ENCODE measurements around the gene GPBAR1. TPM values are rescaled to one million over a fixed set of nuclear protein-coding genes. Genes with fewer than 3 reads are reported as not detected.
A peak's percentile ranks its signal among the peaks of the same experiment; 100 is the strongest.

Gene GPBAR1
- total and polyA plus RNA-seq, 12 donors = 0.36 to 3.7 (median 1.5) TPM

DNA sequence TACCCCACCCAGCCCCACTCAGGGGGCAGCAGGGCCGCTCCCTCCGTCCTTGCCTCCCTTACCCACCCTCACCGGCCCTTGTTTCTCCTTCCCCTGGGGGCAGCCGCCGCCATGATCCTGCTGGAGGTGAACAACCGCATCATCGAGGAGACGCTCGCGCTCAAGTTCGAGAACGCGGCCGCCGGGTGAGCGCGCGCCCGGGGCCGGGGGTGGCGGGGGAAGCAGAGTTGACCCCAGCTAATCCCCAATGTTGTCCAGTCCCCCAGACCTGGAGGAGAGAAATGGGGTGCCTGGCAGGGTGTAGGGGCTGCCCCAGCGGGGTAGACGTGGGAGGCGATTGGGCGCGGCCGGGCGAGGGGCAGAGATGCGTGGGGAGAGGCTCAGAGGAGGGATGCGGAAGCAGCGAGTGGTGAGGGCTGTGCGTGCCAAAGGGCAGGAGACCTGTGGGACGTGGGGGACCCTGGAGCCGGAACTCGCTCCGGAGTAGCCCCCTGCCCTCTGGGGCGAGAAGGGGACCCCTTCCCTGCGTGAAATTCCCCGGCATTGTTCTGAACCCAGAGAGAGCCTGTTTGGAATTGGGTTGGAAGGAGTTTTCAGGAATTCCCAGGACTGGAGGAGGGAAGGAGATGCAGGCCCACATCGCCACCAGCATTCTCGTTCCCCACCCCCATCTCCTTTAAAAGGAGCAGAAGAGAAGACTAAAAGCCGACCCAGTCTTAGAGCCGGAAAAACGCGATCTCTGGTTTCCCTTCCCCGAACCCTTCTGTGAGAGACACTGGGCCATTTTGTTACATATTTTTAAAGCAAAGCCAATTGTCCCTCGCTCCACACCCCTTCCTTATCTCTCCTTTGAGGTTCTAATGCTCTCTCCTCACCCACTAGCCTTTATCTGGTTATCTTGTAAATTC is 43.2 kb upstream of the GPBAR1 start:
- peaks cover 11 to 61% (median 52%) of the 10 kb centered on the region in 9 donors for H3K4me1 ChIP-seq
- H3K9me3 ChIP-seq = no peaks in the 10 kb centered on the region
- TF ChIP-seq, protein P1, sequence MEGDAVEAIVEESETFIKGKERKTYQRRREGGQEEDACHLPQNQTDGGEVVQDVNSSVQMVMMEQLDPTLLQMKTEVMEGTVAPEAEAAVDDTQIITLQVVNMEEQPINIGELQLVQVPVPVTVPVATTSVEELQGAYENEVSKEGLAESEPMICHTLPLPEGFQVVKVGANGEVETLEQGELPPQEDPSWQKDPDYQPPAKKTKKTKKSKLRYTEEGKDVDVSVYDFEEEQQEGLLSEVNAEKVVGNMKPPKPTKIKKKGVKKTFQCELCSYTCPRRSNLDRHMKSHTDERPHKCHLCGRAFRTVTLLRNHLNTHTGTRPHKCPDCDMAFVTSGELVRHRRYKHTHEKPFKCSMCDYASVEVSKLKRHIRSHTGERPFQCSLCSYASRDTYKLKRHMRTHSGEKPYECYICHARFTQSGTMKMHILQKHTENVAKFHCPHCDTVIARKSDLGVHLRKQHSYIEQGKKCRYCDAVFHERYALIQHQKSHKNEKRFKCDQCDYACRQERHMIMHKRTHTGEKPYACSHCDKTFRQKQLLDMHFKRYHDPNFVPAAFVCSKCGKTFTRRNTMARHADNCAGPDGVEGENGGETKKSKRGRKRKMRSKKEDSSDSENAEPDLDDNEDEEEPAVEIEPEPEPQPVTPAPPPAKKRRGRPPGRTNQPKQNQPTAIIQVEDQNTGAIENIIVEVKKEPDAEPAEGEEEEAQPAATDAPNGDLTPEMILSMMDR (IDR thresholded peaks at IDR 0.05) = no peak
- intact Hi-C loops (cut with DNase I) = loop anchor here in 7 of 10 donors (2.0 to 5.0 kb wide), 6 partner anchors 31 to 75 kb away; partner anchors contain the start of genes AAMP (in 2 of the 7), PNKD (in 2 of the 7), GPBAR1 (in 1 of the 7) and TMBIM1 (in 1 of the 7)
- H3K27ac ChIP-seq = peak overlapping the region; percentile 58 to 99 (median 94)
- 1% methylated on average over 46 to 47 of the region's 47 CpGs for WGBS, 2 donors
- DNase-seq (peak; percentile 58 to 61), ATAC-seq (peak; percentile 39 to 78 (median 64))
- no peaks in the 10 kb centered on the region for H3K27me3 ChIP-seq
- H3K4me3 ChIP-seq = peak overlapping the region; percentile 78 to 97 (median 94)
- peaks cover 0 to 37% (median 0%) of the 10 kb centered on the region in 9 donors for H3K36me3 ChIP-seq

DNA sequence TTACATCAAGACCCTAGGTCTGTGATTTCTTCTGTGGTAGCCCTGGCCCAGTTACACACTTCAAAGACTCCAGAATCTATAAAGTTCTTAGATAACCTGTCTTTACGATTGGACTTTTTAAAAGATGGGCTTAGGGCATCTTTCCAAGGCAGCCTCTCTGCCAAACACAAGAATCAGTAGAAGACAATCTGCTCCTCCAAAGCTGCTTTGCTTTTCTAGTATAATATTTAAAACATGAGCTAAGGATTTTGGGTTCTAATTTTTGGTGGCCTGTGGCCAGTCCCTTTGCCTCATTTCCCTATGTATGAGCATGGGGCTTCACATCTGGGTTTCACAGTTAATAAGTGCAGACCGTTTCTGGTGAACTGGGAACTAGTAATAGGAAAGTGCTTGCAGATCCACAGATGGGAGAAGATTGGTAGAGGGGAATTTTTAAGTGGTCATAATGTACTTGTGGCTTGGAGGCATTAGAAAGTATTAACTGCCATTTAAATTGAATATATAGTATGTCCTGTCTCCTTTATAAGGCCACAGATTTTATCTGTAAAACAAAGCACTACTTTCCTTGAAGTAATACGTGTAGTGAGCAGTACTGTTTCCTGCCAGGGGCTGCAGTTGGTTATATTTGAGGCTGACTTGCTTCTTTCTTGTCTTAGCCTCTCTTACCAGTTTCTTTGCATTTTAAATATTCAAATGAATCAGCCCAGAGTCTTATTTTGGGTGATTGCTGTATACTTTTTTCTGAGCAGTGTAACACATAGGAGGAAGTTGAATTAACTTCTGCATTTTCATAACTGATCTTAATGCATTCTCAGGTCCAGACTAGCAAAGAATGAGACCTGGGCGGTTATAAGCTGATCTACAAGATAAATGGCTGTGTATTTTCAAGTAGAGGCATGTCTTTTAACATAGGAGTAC is 42.3 kb upstream of the GPBAR1 start:
- WGBS, 2 donors = 12 to 21% methylated on average over 4 of the region's 4 CpGs
- ATAC-seq (no peak), DNase-seq (no peak)
- TF ChIP-seq, protein P1 (IDR thresholded peaks at IDR 0.05) = no peak
- Histone ChIP-seq H3K4me1 (peaks cover 11 to 70% (median 61%) of the 10 kb centered on the region in 9 donors), H3K36me3 (peaks cover 0 to 46% (median 0%) of the 10 kb centered on the region in 9 donors), H3K4me3 (peak overlapping the region; percentile 78 to 97 (median 94)), H3K9me3 (no peaks in the 10 kb centered on the region), H3K27me3 (no peaks in the 10 kb centered on the region), H3K27ac (peak overlapping the region in 9 of 10 donors; percentile 93 to 99 (median 94))
- intact Hi-C loops (cut with DNase I) = loop anchor here in 6 of 10 donors (5.0 kb wide), 3 partner anchors 39 to 49 kb away; partner anchors contain the start of gene GPBAR1 (in 1 of the 6)

GRCh38 chr2:218219934-218220333 is 40.9 kb upstream of the GPBAR1 start:
- TF ChIP-seq, protein P1 (IDR thresholded peaks at IDR 0.05) = no peak
- intact Hi-C loops (cut with DNase I) = loop anchor here in 7 of 10 donors (5.0 kb wide), 3 partner anchors 37 to 47 kb away; partner anchors contain the start of gene GPBAR1 (in 1 of the 7)
- H3K9me3 ChIP-seq = no peaks in the 10 kb centered on the region
- DNase-seq (no peak), ATAC-seq (no peak)
- H3K36me3 ChIP-seq = peaks cover 0 to 60% (median 6%) of the 10 kb centered on the region in 9 donors
- peak overlapping the region in 6 of 10 donors; percentile 3 to 97 (median 96) for H3K4me3 ChIP-seq
- H3K4me1 ChIP-seq = peaks cover 11 to 77% (median 69%) of the 10 kb centered on the region in 9 donors
- peak overlapping the region in 4 of 10 donors; percentile 13 to 99 (median 96) for H3K27ac ChIP-seq
- 51 to 60% methylated on average over 2 of the region's 2 CpGs for WGBS, 2 donors
- no peaks in the 10 kb centered on the region for H3K27me3 ChIP-seq
